Activated CD8-positive, alpha-beta memory T cell treated with anti-CD3 and anti-CD28 coated beads for 36 hours (primary cell): Measurements from ENCODE around the gene STAT2. TPM values are rescaled to one million over a fixed set of nuclear protein-coding genes. Genes with fewer than 3 reads are reported as not detected.
"Not testable (repeated sequence)": the region's sequence is repeated elsewhere in the genome, so short reads cannot be mapped to it uniquely, and the experiment has no call there.

ENCODE experiments used
- CTCF ChIA-PET: fragments of 350-600 bp; sonication (Branson Sonifier 250); formaldehyde crosslinking; loops from one replicate; lab custom pipeline; 2021; ENCODE audit warnings: antibody characterized with exemption; lab: Charles Lee
- POLR2A ChIA-PET: fragments of 350-600 bp; sonication (Branson Sonifier 250); formaldehyde crosslinking; loops from one replicate; lab custom pipeline; 2021; ENCODE audit warnings: antibody characterized with exemption; lab: Charles Lee
- total RNA-seq, 2 experiments: library from RNA; stranded (reverse); gene quantifications; one replicate each; pipeline ENCODE4 v1.2.3, GENCODE V29; 2021

Gene STAT2
- 10 to 100 TPM; 53.1 to 54.1 TPM for total RNA-seq

GRCh38 chr12:56359851-56360767 is at the start of gene STAT2:
STAT2 (minus strand) TSS chr12:56360107; CDS start chr12:56356571, 3,536 bp downstream.
- CTCF ChIA-PET, result interaction anchor here (0.5 to 2.6 kb wide), 6 partner anchors 9 to 277 kb away, joined by 3 to 13 read pairs (median 4); partner anchors contain the start of gene IL23A
- POLR2A ChIA-PET, result interaction anchor here (0.5 to 3.7 kb wide), 13 partner anchors 9 to 171 kb away, joined by 3 to 28 read pairs (median 5); partner anchors contain the start of genes CNPY2, IL23A, PAN2 and SMARCC2

- ChIA-PET CTCF (interaction anchor here (0.7 kb wide), 1 partner anchor 544 kb away, joined by 3 read pairs; no protein-coding TSS in a partner anchor), POLR2A (no interaction called here)
Observed at GRCh38 chr12:56408799-56409417, 49.0 kb upstream of the STAT2 start.

GRCh38 chr12:56404227-56404626 is 44.3 kb upstream of the STAT2 start:
- POLR2A ChIA-PET, CTCF ChIA-PET: not testable (repeated sequence)

- CTCF ChIA-PET, POLR2A ChIA-PET: not testable (repeated sequence)
Observed at GRCh38 chr12:56401612-56402011, 41.7 kb upstream of the STAT2 start.

GRCh38 chr12:56401125-56401524 is 41.2 kb upstream of the STAT2 start:
- CTCF ChIA-PET, POLR2A ChIA-PET: not testable (repeated sequence)

GRCh38 chr12:56399466-56399865 is 39.6 kb upstream of the STAT2 start:
- POLR2A ChIA-PET, CTCF ChIA-PET: not testable (repeated sequence)

- CTCF ChIA-PET, result no interaction called here
- POLR2A ChIA-PET, result no interaction called here
Observed at GRCh38 chr12:56398324-56398723, 38.4 kb upstream of the STAT2 start.

GRCh38 chr12:56392331-56392730 is 32.4 kb upstream of the STAT2 start:
- ChIA-PET POLR2A (interaction anchor here (0.6 kb wide), 1 partner anchor 710 kb away, joined by 6 read pairs; no protein-coding TSS in a partner anchor), CTCF (interaction anchor here (0.5 to 0.8 kb wide), 4 partner anchors 16 to 289 kb away, joined by 3 to 4 read pairs (median 3); no protein-coding TSS in a partner anchor)

- CTCF ChIA-PET, result interaction anchor here (0.5 to 0.7 kb wide), 4 partner anchors 27 to 289 kb away, joined by 3 to 4 read pairs (median 3); no protein-coding TSS in a partner anchor
- POLR2A ChIA-PET, result interaction anchor here (0.6 kb wide), 1 partner anchor 710 kb away, joined by 6 read pairs; no protein-coding TSS in a partner anchor
Observed at GRCh38 chr12:56391721-56392120, 31.8 kb upstream of the STAT2 start.

GRCh38 chr12:56389412-56389811 is 29.5 kb upstream of the STAT2 start:
- ChIA-PET CTCF (interaction anchor here (0.7 kb wide), 1 partner anchor 139 kb away, joined by 3 read pairs; no protein-coding TSS in a partner anchor), POLR2A (interaction anchor here (0.5 kb wide), 1 partner anchor 300 kb away, joined by 7 read pairs; no protein-coding TSS in a partner anchor)

GRCh38 chr12:56387152-56387736 is 27.3 kb upstream of the STAT2 start:
- ChIA-PET POLR2A (no interaction called here), CTCF (interaction anchor here (0.8 kb wide), 1 partner anchor 40 kb away, joined by 3 read pairs; no protein-coding TSS in a partner anchor)

GRCh38 chr12:56385873-56386272 is 26.0 kb upstream of the STAT2 start:
- ChIA-PET CTCF (no interaction called here), POLR2A (no interaction called here)

- ChIA-PET POLR2A (no interaction called here), CTCF (no interaction called here)
Observed at GRCh38 chr12:56382611-56383010, 22.7 kb upstream of the STAT2 start.

- CTCF ChIA-PET, result no interaction called here
- POLR2A ChIA-PET, result no interaction called here
Observed at GRCh38 chr12:56377989-56378316, 18.0 kb upstream of the STAT2 start.

GRCh38 chr12:56377310-56377988 is 17.5 kb upstream of the STAT2 start:
- CTCF ChIA-PET, result interaction anchor here (1.1 kb wide), 1 partner anchor 84 kb away, joined by 3 read pairs; no protein-coding TSS in a partner anchor
- POLR2A ChIA-PET, result no interaction called here

GRCh38 chr12:56375598-56376434 is 15.9 kb upstream of the STAT2 start:
- CTCF ChIA-PET, result interaction anchor here (0.7 to 1.5 kb wide), 4 partner anchors 9 to 221 kb away, joined by 3 to 4 read pairs (median 4); no protein-coding TSS in a partner anchor
- POLR2A ChIA-PET, result no interaction called here

GRCh38 chr12:56374726-56375597 is 15.1 kb upstream of the STAT2 start:
- CTCF ChIA-PET, result interaction anchor here (0.6 to 1.5 kb wide), 2 partner anchors 83 to 89 kb away, joined by 4 read pairs; no protein-coding TSS in a partner anchor

More at GRCh38 chr12:56374726-56375597, 15.1 kb upstream of the STAT2 start:
- POLR2A ChIA-PET, result interaction anchor here (0.6 kb wide), 1 partner anchor 101 kb away, joined by 3 read pairs; no protein-coding TSS in a partner anchor
